Endothelial cell (in vitro differentiated cells): Measurements from ENCODE around the gene SNX15. TPM values are rescaled to one million over a fixed set of nuclear protein-coding genes. Genes with fewer than 3 reads are reported as not detected.
"Not testable (repeated sequence)": the region's sequence is repeated elsewhere in the genome, so short reads cannot be mapped to it uniquely, and the experiment has no call there.

Experiments used
- DNase-seq: peaks from one replicate; pipeline ENCODE4 v3.0.0; 2021; ENCODE audit warnings: low spot score
- H3K27ac Mint-ChIP-seq: one replicate; pipeline ENCODE4 v1.8.0; 2021; ENCODE audit warnings: mixed read lengths, inconsistent platforms; ENCODE audit not compliant: unreplicated experiment
- H3K27me3 Mint-ChIP-seq: one replicate; pipeline ENCODE4 v1.8.0; 2021; ENCODE audit warnings: mild to moderate bottlenecking, moderate library complexity, mixed read lengths, inconsistent platforms; ENCODE audit not compliant: unreplicated experiment
- H3K36me3 Mint-ChIP-seq: one replicate; pipeline ENCODE4 v1.8.0; 2021; ENCODE audit warnings: mild to moderate bottlenecking, low read depth, mixed read lengths, inconsistent platforms; ENCODE audit not compliant: unreplicated experiment
- H3K4me1 Mint-ChIP-seq: one replicate; pipeline ENCODE4 v1.8.0; 2021; ENCODE audit warnings: mild to moderate bottlenecking, mixed read lengths, inconsistent platforms; ENCODE audit not compliant: unreplicated experiment
- H3K4me3 Mint-ChIP-seq: one replicate; pipeline ENCODE4 v1.8.0; 2021; ENCODE audit warnings: mild to moderate bottlenecking, mixed read lengths, inconsistent platforms; ENCODE audit not compliant: unreplicated experiment
- H3K9me3 Mint-ChIP-seq: one replicate; pipeline ENCODE4 v1.8.0; 2021; ENCODE audit warnings: mixed read lengths, inconsistent platforms; ENCODE audit not compliant: unreplicated experiment
- long read RNA-seq: library from polyadenylated mRNA; unstranded; transcript quantifications from one replicate; pipeline ENCODE4 v2.0.0, GENCODE V29; 2020; ENCODE audit not compliant: unreplicated experiment
- total RNA-seq: library from RNA; stranded (reverse); fragmentation: NEBNext Ultra II Directional; extraction: Animal tissue kit (Norgen Biotek cat#: 25700); gene quantifications from one replicate; pipeline ENCODE4 v1.2.1, GENCODE V29; 2021; ENCODE audit not compliant: unreplicated experiment
- TF ChIP-seq, protein P1 (sequence below): fragments of 200-600 bp; sonication (generic); IDR thresholded peaks from one replicate; pipeline ENCODE4 v1.5.0; 2021; ENCODE audit warnings: antibody characterized with exemption; ENCODE audit not compliant: unreplicated experiment

SNX15 gene, protein sequence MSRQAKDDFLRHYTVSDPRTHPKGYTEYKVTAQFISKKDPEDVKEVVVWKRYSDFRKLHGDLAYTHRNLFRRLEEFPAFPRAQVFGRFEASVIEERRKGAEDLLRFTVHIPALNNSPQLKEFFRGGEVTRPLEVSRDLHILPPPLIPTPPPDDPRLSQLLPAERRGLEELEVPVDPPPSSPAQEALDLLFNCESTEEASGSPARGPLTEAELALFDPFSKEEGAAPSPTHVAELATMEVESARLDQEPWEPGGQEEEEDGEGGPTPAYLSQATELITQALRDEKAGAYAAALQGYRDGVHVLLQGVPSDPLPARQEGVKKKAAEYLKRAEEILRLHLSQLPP
- 19.4 TPM for total RNA-seq
- long read RNA-seq, transcript SNX15-202 (8 exons, 1,939 nt), result major isoform, 7 of 8 reads
- long read RNA-seq, partial matches to known transcripts, result 0 of 8 reads
- long read RNA-seq, other reads (novel, unspliced or antisense), result 1 of 8 reads

DNA sequence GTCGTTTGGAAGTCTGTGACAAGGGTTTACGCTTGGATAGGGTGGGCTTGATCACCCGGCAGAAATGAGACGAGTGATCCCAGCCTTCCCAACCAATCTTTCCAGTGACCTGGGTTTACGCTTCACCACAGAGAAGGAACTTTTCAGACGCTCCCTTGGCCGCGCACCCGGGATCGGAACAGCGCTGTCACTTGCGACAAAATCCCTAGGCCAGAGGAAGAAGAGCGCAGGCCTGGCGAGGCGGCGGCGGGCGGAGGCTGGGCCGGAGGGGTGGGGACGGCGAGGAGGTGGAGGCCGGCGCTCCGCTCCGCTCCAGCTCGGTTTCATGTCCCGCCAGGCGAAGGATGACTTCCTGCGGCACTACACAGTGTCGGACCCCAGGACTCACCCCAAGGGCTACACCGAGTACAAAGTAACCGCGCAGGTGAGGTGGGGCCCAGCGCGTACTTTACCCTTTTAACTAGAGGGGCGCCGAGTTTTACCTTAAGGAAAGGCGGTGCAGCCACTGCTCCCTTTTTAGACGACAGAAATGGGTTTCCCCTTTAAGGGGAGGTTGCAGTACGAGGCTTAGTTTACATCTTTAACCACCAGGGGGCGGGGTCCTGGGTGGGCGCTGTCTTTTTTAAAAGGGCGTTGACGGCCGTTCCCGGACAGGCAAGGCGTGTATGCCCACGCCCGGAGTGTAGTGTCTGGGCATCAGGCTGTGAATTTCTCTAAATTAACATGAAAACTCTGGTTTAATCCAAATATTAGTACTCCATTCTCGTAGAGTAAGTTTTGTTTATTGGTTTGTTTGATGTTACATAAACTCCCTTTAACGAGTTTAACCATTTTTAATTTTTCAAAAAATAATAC is at the start of gene SNX15:
TSS of gene SNX15 (plus strand) at position 227 of the 855 bp plus-strand sequence. CDS start at position 326, 99 bp downstream.
- H3K27me3 Mint-ChIP-seq, result peaks cover 2% of the 10 kb centered on the region
- peaks cover 8% of the 10 kb centered on the region for H3K4me1 Mint-ChIP-seq
- peak within 1 kb of the TSS; percentile 88 for H3K4me3 Mint-ChIP-seq

GRCh38 chr11:64983339-64983738 is 43.9 kb upstream of the SNX15 start:
- H3K9me3 Mint-ChIP-seq, DNase-seq, H3K36me3 Mint-ChIP-seq, H3K4me1 Mint-ChIP-seq, H3K27me3 Mint-ChIP-seq, H3K4me3 Mint-ChIP-seq, H3K27ac Mint-ChIP-seq: not testable (repeated sequence)

More for the DNA sequence above, at the start of gene SNX15:
- no peaks in the 10 kb centered on the region for H3K9me3 Mint-ChIP-seq
- DNase-seq, result peak; percentile 92
- peak within 1 kb of the TSS; percentile 6 for H3K27ac Mint-ChIP-seq
- TF ChIP-seq, protein P1, sequence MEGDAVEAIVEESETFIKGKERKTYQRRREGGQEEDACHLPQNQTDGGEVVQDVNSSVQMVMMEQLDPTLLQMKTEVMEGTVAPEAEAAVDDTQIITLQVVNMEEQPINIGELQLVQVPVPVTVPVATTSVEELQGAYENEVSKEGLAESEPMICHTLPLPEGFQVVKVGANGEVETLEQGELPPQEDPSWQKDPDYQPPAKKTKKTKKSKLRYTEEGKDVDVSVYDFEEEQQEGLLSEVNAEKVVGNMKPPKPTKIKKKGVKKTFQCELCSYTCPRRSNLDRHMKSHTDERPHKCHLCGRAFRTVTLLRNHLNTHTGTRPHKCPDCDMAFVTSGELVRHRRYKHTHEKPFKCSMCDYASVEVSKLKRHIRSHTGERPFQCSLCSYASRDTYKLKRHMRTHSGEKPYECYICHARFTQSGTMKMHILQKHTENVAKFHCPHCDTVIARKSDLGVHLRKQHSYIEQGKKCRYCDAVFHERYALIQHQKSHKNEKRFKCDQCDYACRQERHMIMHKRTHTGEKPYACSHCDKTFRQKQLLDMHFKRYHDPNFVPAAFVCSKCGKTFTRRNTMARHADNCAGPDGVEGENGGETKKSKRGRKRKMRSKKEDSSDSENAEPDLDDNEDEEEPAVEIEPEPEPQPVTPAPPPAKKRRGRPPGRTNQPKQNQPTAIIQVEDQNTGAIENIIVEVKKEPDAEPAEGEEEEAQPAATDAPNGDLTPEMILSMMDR, result peak; percentile 89
- no peaks in the 10 kb centered on the region for H3K36me3 Mint-ChIP-seq

- H3K9me3 Mint-ChIP-seq, result no peaks in the 10 kb centered on the region
- TF ChIP-seq, protein P1, result no peak
- H3K27ac Mint-ChIP-seq, result no peak overlapping the region
- H3K4me1 Mint-ChIP-seq, result peaks cover 22% of the 10 kb centered on the region
- DNase-seq, result no peak
- no peaks in the 10 kb centered on the region for H3K36me3 Mint-ChIP-seq
- H3K27me3 Mint-ChIP-seq, result peaks cover 2% of the 10 kb centered on the region
- H3K4me3 Mint-ChIP-seq, result no peak overlapping the region
These were observed 39.0 kb upstream of the SNX15 start for GRCh38 chr11:64987998-64988854.

DNA sequence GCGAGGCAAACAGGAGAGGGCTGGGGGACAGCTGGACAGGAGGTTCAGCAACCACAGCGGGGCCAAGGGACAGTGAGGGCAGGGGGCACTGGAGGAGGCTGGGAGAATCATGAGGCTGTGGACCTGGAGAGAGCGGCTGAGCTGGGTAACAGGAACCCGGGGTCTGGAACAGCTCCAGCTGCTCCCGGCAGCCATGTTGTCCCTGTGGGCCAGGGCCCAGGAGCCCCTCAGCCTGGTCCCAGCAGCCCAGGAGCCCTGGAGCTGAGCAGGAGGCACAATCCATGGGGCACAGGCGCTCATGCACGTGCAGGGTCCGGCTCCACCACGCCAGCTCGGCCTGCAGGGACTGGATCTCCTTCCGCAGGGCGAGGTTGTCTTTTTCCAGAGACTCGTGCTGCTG is 37.8 kb upstream of the SNX15 start:
- H3K27ac Mint-ChIP-seq, result no peak overlapping the region
- TF ChIP-seq, protein P1, result no peak
- peaks cover 22% of the 10 kb centered on the region for H3K4me1 Mint-ChIP-seq

More for the DNA sequence above, 37.8 kb upstream of the SNX15 start:
- Mint-ChIP-seq H3K9me3 (no peaks in the 10 kb centered on the region), H3K36me3 (no peaks in the 10 kb centered on the region), H3K4me3 (no peak overlapping the region), H3K27me3 (peaks cover 4% of the 10 kb centered on the region)
- no peak for DNase-seq
